Fibroblast of lung (primary cell): Measurements from ENCODE around the gene TMEM30B. TPM values are rescaled to one million over a fixed set of nuclear protein-coding genes. Genes with fewer than 3 reads are reported as not detected.

Source experiments
- DNase-seq, 2 donors: peaks; one replicate each; pipeline versions ENCODE4 v3.0.0 to v3.0.0-alpha.2; 2010; ENCODE audit warnings: low read depth in 2 of 2
- H2AFZ ChIP-seq: 2 replicates; pipeline ENCODE4 v1.5.1; 2012; ENCODE audit warnings: low read length, control low read depth, inconsistent platforms
- H3K27ac ChIP-seq: 2 replicates; pipeline ENCODE4 v1.5.1; 2011; ENCODE audit warnings: low read length, control low read depth; ENCODE audit not compliant: insufficient read depth
- H3K27me3 ChIP-seq: 2 replicates; pipeline ENCODE4 v1.5.1; 2011; ENCODE audit warnings: mild to moderate bottlenecking, low read length; ENCODE audit not compliant: control insufficient read depth, insufficient read depth
- H3K36me3 ChIP-seq: 2 replicates; pipeline ENCODE4 v1.5.1; 2011; ENCODE audit warnings: low read length; ENCODE audit not compliant: control insufficient read depth, insufficient read depth
- H3K4me1 ChIP-seq: 2 replicates; pipeline ENCODE4 v1.5.1; 2011; ENCODE audit warnings: low read length; ENCODE audit not compliant: control insufficient read depth, insufficient read depth; ENCODE audit errors: extremely low read depth
- H3K4me2 ChIP-seq: 2 replicates; pipeline ENCODE4 v1.5.1; 2011; ENCODE audit warnings: low read length, control low read depth; ENCODE audit not compliant: insufficient read depth; ENCODE audit errors: extremely low read depth
- H3K4me3 ChIP-seq, 4 experiments: fragments of 200-600 bp in 1 of 4; sonication (generic) in 1 of 4; replicated peaks in 1 of 4; 2 replicates each; pipeline ENCODE4 v1.5.1; 2011 to 2016; ENCODE audit warnings: low read length in 4 of 4, low read depth in 3 of 4, mild to moderate bottlenecking in 3 of 4, control low read depth in 2 of 4, inconsistent platforms in 1 of 4, mixed read lengths in 1 of 4; ENCODE audit not compliant: insufficient read depth in 1 of 4; ENCODE audit errors: control extremely low read depth in 1 of 4
- H3K79me2 ChIP-seq: 2 replicates; pipeline ENCODE4 v1.5.1; 2012; ENCODE audit warnings: mild to moderate bottlenecking, low read length, inconsistent platforms; ENCODE audit not compliant: control insufficient read depth, insufficient read depth
- H3K9ac ChIP-seq: 2 replicates; pipeline ENCODE4 v1.5.1; 2011; ENCODE audit warnings: mild to moderate bottlenecking, low read length, control low read depth; ENCODE audit not compliant: insufficient read depth
- H3K9me3 ChIP-seq: 2 replicates; pipeline ENCODE4 v1.5.1; 2012; ENCODE audit warnings: low read depth, low read length; ENCODE audit not compliant: control insufficient read depth, insufficient read depth
- H4K20me1 ChIP-seq: 2 replicates; pipeline ENCODE4 v1.5.1; 2011; ENCODE audit warnings: low read length; ENCODE audit not compliant: control insufficient read depth, insufficient read depth; ENCODE audit errors: extremely low read depth
- CTCF ChIP-seq, 2 donors: IDR thresholded peaks in 1 of 2; conservative IDR thresholded peaks in 1 of 2; 1 replicate in 1 of 2; 2 replicates in 1 of 2; pipeline ENCODE4 v1.5.1; 2011 to 2012; ENCODE audit warnings: low read length in 2 of 2, control low read depth in 1 of 2, inconsistent platforms in 1 of 2, low read depth in 1 of 2, mild to moderate bottlenecking in 1 of 2
- EZH2 ChIP-seq: IDR thresholded peaks from 2 replicates; pipeline ENCODE4 v1.5.1; 2012; ENCODE audit warnings: low read length, control low read depth, mild to moderate bottlenecking; ENCODE audit errors: missing control alignments
- polyA plus RNA-seq, 2 donors: library from polyadenylated mRNA; depleted of rRNA in 1 of 2; stranded (reverse) in 1 of 2; unstranded in 1 of 2; fragments of >200 nt; gene quantifications; 2 replicates each; pipeline ENCODE4 v1.2.1, GENCODE V29; 2011 to 2012; ENCODE audit warnings: missing spikeins in 1 of 2
- total RNA-seq: library from RNA; depleted of rRNA; stranded (reverse); fragments of >200 nt; gene quantifications from 2 replicates; pipeline ENCODE4 v1.2.1, GENCODE V29; 2014

TMEM30B gene
- total and polyA plus RNA-seq, 2 donors (not counting 1 experiment from before 2014, with no cell fraction given): 0.22 to 0.83 TPM

- no peaks in the 10 kb centered on the region for H3K79me2 ChIP-seq
- no peak for DNase-seq
- no peaks in the 10 kb centered on the region for H3K9me3 ChIP-seq
- no peaks in the 10 kb centered on the region for H3K36me3 ChIP-seq
- no peaks in the 10 kb centered on the region for H3K27me3 ChIP-seq
- no peak overlapping the region for H3K4me2 ChIP-seq
- H3K27ac ChIP-seq: no peak overlapping the region
- H2AFZ ChIP-seq: no peak overlapping the region
- no peak for TF ChIP-seq EZH2
- no peak for TF ChIP-seq CTCF (conservative IDR thresholded peaks at IDR 0.05 in 1 of 2, IDR thresholded peaks at IDR 0.05 in 1 of 2; ENCODE audit: low read depth in 1 of 2, low read length in 2 of 2)
- H3K4me1 ChIP-seq: no peaks in the 10 kb centered on the region
- no peak overlapping the region for H3K4me3 ChIP-seq
- H4K20me1 ChIP-seq: no peaks in the 10 kb centered on the region
- no peak overlapping the region for H3K9ac ChIP-seq
These were observed 19.1 kb upstream of the TMEM30B start for GRCh38 chr14:61300209-61300608.

GRCh38 chr14:61298824-61299223 lies 17.7 kb upstream of the TMEM30B start:
- Histone ChIP-seq H2AFZ (no peak overlapping the region), H3K36me3 (no peaks in the 10 kb centered on the region), H3K4me1 (no peaks in the 10 kb centered on the region), H4K20me1 (no peaks in the 10 kb centered on the region), H3K27me3 (no peaks in the 10 kb centered on the region), H3K79me2 (no peaks in the 10 kb centered on the region), H3K4me2 (no peak overlapping the region), H3K9ac (no peak overlapping the region), H3K27ac (no peak overlapping the region), H3K9me3 (no peaks in the 10 kb centered on the region), H3K4me3 (no peak overlapping the region)
- DNase-seq: no peak
- TF ChIP-seq EZH2 (no peak), CTCF (conservative IDR thresholded peaks at IDR 0.05 in 1 of 2, IDR thresholded peaks at IDR 0.05 in 1 of 2; ENCODE audit: low read depth in 1 of 2, low read length in 2 of 2) (no peak)

- Histone ChIP-seq H3K9ac (no peak overlapping the region), H3K9me3 (no peaks in the 10 kb centered on the region), H3K36me3 (no peaks in the 10 kb centered on the region), H3K79me2 (no peaks in the 10 kb centered on the region), H4K20me1 (no peaks in the 10 kb centered on the region), H3K4me3 (no peak overlapping the region), H2AFZ (no peak overlapping the region), H3K4me2 (no peak overlapping the region), H3K4me1 (no peaks in the 10 kb centered on the region), H3K27me3 (no peaks in the 10 kb centered on the region), H3K27ac (no peak overlapping the region)
- TF ChIP-seq EZH2: no peak
- no peak for TF ChIP-seq CTCF (conservative IDR thresholded peaks at IDR 0.05 in 1 of 2, IDR thresholded peaks at IDR 0.05 in 1 of 2; ENCODE audit: low read depth in 1 of 2, low read length in 2 of 2)
- no peak for DNase-seq
These were observed 16.4 kb upstream of the TMEM30B start for GRCh38 chr14:61297581-61297980.
